H9 (cell line): ENCODE results near the gene NPAS2. TPM values are rescaled to one million over a fixed set of nuclear protein-coding genes. Genes with fewer than 3 reads are reported as not detected.

Source experiments
- DNase-seq: peaks from one replicate; pipeline ENCODE4 v3.0.0-alpha.2; 2017
- H2AFZ ChIP-seq: one replicate; pipeline ENCODE4 v1.6.1; 2013; ENCODE audit warnings: mild to moderate bottlenecking, low read length, control low read depth, moderate library complexity
- H2AK5ac ChIP-seq: 2 replicates; pipeline ENCODE4 v1.6.1; 2013; ENCODE audit warnings: low read length, control low read depth, mixed read lengths; ENCODE audit not compliant: insufficient read length
- H2BK120ac ChIP-seq: one replicate; pipeline ENCODE4 v1.6.1; 2013; ENCODE audit warnings: low read depth, mild to moderate bottlenecking, low read length, control low read depth, inconsistent platforms; ENCODE audit not compliant: poor library complexity, severe bottlenecking
- H2BK12ac ChIP-seq: 2 replicates; pipeline ENCODE4 v1.6.1; 2013; ENCODE audit warnings: low read length, control low read depth, mixed read lengths, low read depth; ENCODE audit not compliant: insufficient read length
- H2BK15ac ChIP-seq: 2 replicates; pipeline ENCODE4 v1.6.1; 2013; ENCODE audit warnings: low read depth, low read length, control low read depth
- H2BK20ac ChIP-seq: one replicate; pipeline ENCODE4 v1.6.1; 2013; ENCODE audit warnings: low read depth, mild to moderate bottlenecking, low read length, control low read depth, inconsistent platforms; ENCODE audit not compliant: poor library complexity, severe bottlenecking
- H2BK5ac ChIP-seq: 2 replicates; pipeline ENCODE4 v1.6.1; 2013; ENCODE audit warnings: low read length, control low read depth, mixed read lengths; ENCODE audit not compliant: insufficient read length
- H3K14ac ChIP-seq: 2 replicates; pipeline ENCODE4 v1.6.1; 2013; ENCODE audit warnings: low read length, control low read depth; ENCODE audit not compliant: insufficient read depth
- H3K18ac ChIP-seq: 2 replicates; pipeline ENCODE4 v1.6.1; 2013; ENCODE audit warnings: low read depth, mild to moderate bottlenecking, mixed read lengths, low read length, control low read depth; ENCODE audit not compliant: insufficient read length
- H3K23ac ChIP-seq: 2 replicates; pipeline ENCODE4 v1.6.1; 2013; ENCODE audit warnings: low read length, control low read depth, mixed read lengths, low read depth; ENCODE audit not compliant: insufficient read length
- H3K23me2 ChIP-seq: 2 replicates; pipeline ENCODE4 v1.6.1; 2013; ENCODE audit warnings: low read depth, mild to moderate bottlenecking, mixed read lengths, low read length, control low read depth; ENCODE audit not compliant: insufficient read length, poor library complexity, severe bottlenecking
- H3K27ac ChIP-seq: 2 replicates; pipeline ENCODE4 v1.5.1; 2013; ENCODE audit warnings: low read length, control low read depth, mixed read lengths, low read depth; ENCODE audit not compliant: insufficient read length
- H3K27me3 ChIP-seq: 2 replicates; pipeline ENCODE4 v1.6.1; 2013; ENCODE audit warnings: low read length, control low read depth, inconsistent platforms; ENCODE audit not compliant: insufficient read depth
- H3K4ac ChIP-seq: 2 replicates; pipeline ENCODE4 v1.6.1; 2013; ENCODE audit warnings: low read depth, mild to moderate bottlenecking, control low read depth, inconsistent platforms, low read length, moderate library complexity
- H3K4me1 ChIP-seq: 2 replicates; pipeline ENCODE4 v1.6.1; 2013; ENCODE audit warnings: low read length, control low read depth, inconsistent platforms; ENCODE audit not compliant: insufficient read depth
- H3K4me2 ChIP-seq: 2 replicates; pipeline ENCODE4 v1.6.1; 2013; ENCODE audit warnings: low read length, control low read depth, mixed read lengths; ENCODE audit not compliant: insufficient read length, insufficient read depth
- H3K56ac ChIP-seq: 2 replicates; pipeline ENCODE4 v1.6.1; 2013; ENCODE audit warnings: low read depth, mild to moderate bottlenecking, mixed read lengths, low read length, control low read depth; ENCODE audit not compliant: insufficient read length
- H3K79me1 ChIP-seq: 2 replicates; pipeline ENCODE4 v1.6.1; 2013; ENCODE audit warnings: low read depth, mild to moderate bottlenecking, moderate library complexity, low read length, control low read depth, inconsistent platforms; ENCODE audit not compliant: insufficient read depth, poor library complexity, severe bottlenecking
- H3K79me2 ChIP-seq: 2 replicates; pipeline ENCODE4 v1.6.1; 2013; ENCODE audit warnings: low read length, control low read depth, inconsistent platforms; ENCODE audit not compliant: insufficient read depth
- H3K9ac ChIP-seq: 2 replicates; pipeline ENCODE4 v1.6.1; 2013; ENCODE audit warnings: low read length, control low read depth, mixed read lengths; ENCODE audit not compliant: insufficient read length; ENCODE audit errors: extremely low read depth
- H3K9me3 ChIP-seq: one replicate; pipeline ENCODE4 v1.6.1; 2013; ENCODE audit warnings: low read depth, low read length, inconsistent platforms; ENCODE audit not compliant: control insufficient read depth
- H3T11ph ChIP-seq: one replicate; pipeline ENCODE4 v1.6.1; 2013; ENCODE audit warnings: mild to moderate bottlenecking, low read length, control low read depth, inconsistent platforms
- H4K20me1 ChIP-seq: one replicate; pipeline ENCODE4 v1.6.1; 2013; ENCODE audit not compliant: control insufficient read depth, insufficient read length, insufficient read depth
- H4K5ac ChIP-seq: 2 replicates; pipeline ENCODE4 v1.6.1; 2013; ENCODE audit warnings: low read depth, mild to moderate bottlenecking, mixed read lengths, low read length, control low read depth; ENCODE audit not compliant: insufficient read length
- H4K8ac ChIP-seq: replicated peaks from 2 replicates; pipeline ENCODE4 v1.6.1; 2013; ENCODE audit warnings: low read length, control low read depth, mixed read lengths, low read depth; ENCODE audit not compliant: insufficient read length
- H4K91ac ChIP-seq: 2 replicates; pipeline ENCODE4 v1.6.1; 2013; ENCODE audit warnings: low read depth, mild to moderate bottlenecking, moderate library complexity, mixed read lengths, low read length, control low read depth; ENCODE audit not compliant: insufficient read length
- H3K27ac Mint-ChIP-seq, 3 experiments: 2 replicates in 2 of 3; 3 replicates in 1 of 3; pipeline ENCODE4 v1.8.0; 2020 to 2021; ENCODE audit warnings: mixed read lengths in 3 of 3, mild to moderate bottlenecking in 1 of 3, moderate library complexity in 1 of 3
- H3K27me3 Mint-ChIP-seq: 2 replicates; pipeline ENCODE4 v1.8.0; 2021; ENCODE audit warnings: low read depth, mild to moderate bottlenecking, moderate library complexity, mixed read lengths
- H3K36me3 Mint-ChIP-seq, 3 experiments: 2 replicates in 2 of 3; 3 replicates in 1 of 3; pipeline ENCODE4 v1.8.0; 2020 to 2021; ENCODE audit warnings: low read depth in 3 of 3, mixed read lengths in 3 of 3; ENCODE audit not compliant: insufficient read depth in 1 of 3
- H3K4me1 Mint-ChIP-seq, 2 experiments: 2 replicates each; pipeline ENCODE4 v1.8.0; 2020; ENCODE audit warnings: mixed read lengths in 2 of 2
- H3K4me3 Mint-ChIP-seq, 2 experiments: 2 replicates in 1 of 2; 3 replicates in 1 of 2; pipeline ENCODE4 v1.8.0; 2020 to 2021; ENCODE audit warnings: mild to moderate bottlenecking in 2 of 2, mixed read lengths in 2 of 2, moderate library complexity in 1 of 2
- H3K9me3 Mint-ChIP-seq, 2 experiments: 2 replicates in 1 of 2; 3 replicates in 1 of 2; pipeline ENCODE4 v1.8.0; 2020; ENCODE audit warnings: mild to moderate bottlenecking in 2 of 2, mixed read lengths in 2 of 2, moderate library complexity in 1 of 2
- CTCF ChIP-seq: fragments of 200-600 bp; sonication (generic); conservative IDR thresholded peaks from 3 replicates; pipeline ENCODE4 v1.8.0; 2021; ENCODE audit warnings: antibody characterized with exemption, mild to moderate bottlenecking
- WGBS: extraction: QIAGEN DNeasy Blood & Tissue Kit; methylation state at CpG from one replicate; pipeline ENCODE4 v1.1.7; 2013; ENCODE audit warnings: missing lambda C conversion rate, low lambda C conversion rate, mixed read lengths; ENCODE audit not compliant: insufficient read length; ENCODE audit errors: extremely low coverage; 5-methylcytosine and 5-hydroxymethylcytosine counted together
- total RNA-seq: library from RNA; stranded (reverse); gene quantifications from 2 replicates; pipeline ENCODE4 v1.2.1, GENCODE V29; 2021

NPAS2 gene
- total RNA-seq, 1 experiment from 2014 or later: 1.3 TPM

GRCh38 chr2:100987974-100988373 is 168.0 kb downstream of the NPAS2 start:
- H2AFZ ChIP-seq: no peak overlapping the region
- H2BK120ac ChIP-seq: no peak overlapping the region
- H3K4me3 Mint-ChIP-seq: no peak overlapping the region
- peaks cover 2% of the 10 kb centered on the region; the same call in 1 of the 2 replicates for H3K27me3 Mint-ChIP-seq
- no CpG with 5 or more reads among the region's 4 CpGs for WGBS
- H2BK15ac ChIP-seq: no peak overlapping the region
- no peak overlapping the region for H3K4ac ChIP-seq
- peaks cover 2 to 14% of the 10 kb centered on the region in 2 experiments; a peak in 3 of 4 replicates for H3K4me1 Mint-ChIP-seq
- no peaks in the 10 kb centered on the region for H3K79me2 ChIP-seq
- no peaks in the 10 kb centered on the region for H3K23me2 ChIP-seq
- no peak for TF ChIP-seq CTCF
- no peak for DNase-seq
- H3K56ac ChIP-seq: no peak overlapping the region
- no peak overlapping the region for H2BK12ac ChIP-seq
- H3K27ac ChIP-seq: no peak overlapping the region
- H4K20me1 ChIP-seq: peaks cover 5% of the 10 kb centered on the region
- H2BK20ac ChIP-seq: no peak overlapping the region
- H3K9me3 Mint-ChIP-seq: no peaks in the 10 kb centered on the region; a peak in 1 of 5 replicates
- H3K14ac ChIP-seq: no peak overlapping the region
- no peak overlapping the region for H2BK5ac ChIP-seq
- H4K5ac ChIP-seq: no peak overlapping the region
- H4K91ac ChIP-seq: no peak overlapping the region
- no peak overlapping the region for H3K4me2 ChIP-seq
- no peak overlapping the region for H3K9ac ChIP-seq
- H3T11ph ChIP-seq: no peak overlapping the region
- no peaks in the 10 kb centered on the region for H3K9me3 ChIP-seq
- no peak overlapping the region for H3K23ac ChIP-seq
- H4K8ac ChIP-seq: no peak overlapping the region
- H3K4me1 ChIP-seq: no peaks in the 10 kb centered on the region
- H3K36me3 Mint-ChIP-seq: no peaks in the 10 kb centered on the region; a peak in 1 of 7 replicates
- no peaks in the 10 kb centered on the region for H3K79me1 ChIP-seq
- 0 out of 7 replicates have a peak overlapping the region, but pooled peaks of 1 of the 3 experiments have one; percentile 31 for H3K27ac Mint-ChIP-seq
- H2AK5ac ChIP-seq: no peak overlapping the region
- no peaks in the 10 kb centered on the region for H3K27me3 ChIP-seq
- H3K18ac ChIP-seq: no peak overlapping the region
